NCI-H748 (cell line): Measurements from ENCODE around the gene EDC3.

Experiments used
- DNase-seq: peaks from one replicate; lab custom pipeline; 2025; ENCODE audit not compliant: unreplicated experiment; lab: John Stamatoyannopoulos, UW

Gene EDC3

DNA sequence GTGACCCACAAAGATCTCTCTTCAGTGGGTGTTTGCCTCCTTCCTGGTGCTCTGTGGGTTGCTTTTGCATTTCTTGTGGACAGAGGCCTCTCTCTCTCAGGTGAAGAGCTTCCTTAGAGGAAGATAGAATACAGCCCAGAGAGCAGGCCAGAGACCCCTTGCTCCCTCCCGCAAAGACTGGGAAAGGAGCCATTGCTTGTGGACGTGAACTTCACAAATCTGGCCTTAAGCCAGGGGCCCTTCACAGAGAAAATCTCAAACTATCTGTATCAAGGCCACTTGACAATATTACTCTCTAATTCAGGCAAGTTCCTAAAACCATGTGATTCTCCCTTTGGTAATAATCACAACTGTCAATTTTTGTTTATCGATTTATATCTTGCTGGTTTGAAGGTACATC lies 110.6 kb downstream of the EDC3 start:
- DNase-seq, result no peak

DNA sequence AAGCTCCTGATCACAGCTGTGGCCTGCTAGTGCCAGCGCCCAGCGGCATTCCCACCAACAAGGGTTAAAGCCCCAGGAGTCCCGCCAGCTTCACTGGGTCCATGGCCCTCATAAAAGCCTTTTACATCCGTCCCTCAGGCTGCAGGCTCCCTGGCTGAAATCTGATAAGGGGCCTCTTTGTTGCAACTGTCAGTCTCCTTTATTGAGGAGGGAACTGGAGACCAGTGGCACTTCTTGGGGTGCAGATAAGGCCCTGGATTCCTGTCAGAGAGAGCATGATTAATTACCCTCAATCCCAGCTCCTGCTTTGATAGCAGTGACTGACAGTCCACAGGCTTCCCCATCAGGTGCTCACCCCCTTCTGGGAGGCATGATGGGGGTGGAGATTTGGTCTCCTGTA lies 111.0 kb downstream of the EDC3 start:
- DNase-seq, result no peak

DNA sequence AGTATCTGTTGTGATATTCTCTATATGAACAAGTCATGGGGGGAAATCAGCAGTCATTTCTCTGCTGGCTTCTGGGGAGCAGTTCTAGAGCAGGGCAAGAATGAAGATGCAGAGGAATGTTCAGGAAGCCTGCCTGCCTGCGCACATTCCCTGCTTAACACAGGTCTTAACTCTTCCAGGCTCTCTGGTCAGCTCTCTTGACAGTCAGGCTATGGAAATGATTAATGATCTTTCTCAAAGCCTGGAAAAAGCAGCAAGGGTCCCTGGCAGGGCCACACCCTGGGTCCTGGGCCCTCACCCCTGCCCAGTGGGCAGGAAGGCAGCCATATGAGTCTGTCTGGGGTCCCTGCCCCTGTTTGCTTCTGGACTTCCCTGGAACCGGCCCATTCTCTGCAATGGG lies 111.6 kb downstream of the EDC3 start:
- no peak for DNase-seq
